ENCODE measurements around the gene RERE. TPM values are rescaled to one million over a fixed set of nuclear protein-coding genes. Genes with fewer than 3 reads are reported as not detected.

RERE gene
- total RNA-seq, 1 donor from 2014 or later = 19.2 TPM

DNA sequence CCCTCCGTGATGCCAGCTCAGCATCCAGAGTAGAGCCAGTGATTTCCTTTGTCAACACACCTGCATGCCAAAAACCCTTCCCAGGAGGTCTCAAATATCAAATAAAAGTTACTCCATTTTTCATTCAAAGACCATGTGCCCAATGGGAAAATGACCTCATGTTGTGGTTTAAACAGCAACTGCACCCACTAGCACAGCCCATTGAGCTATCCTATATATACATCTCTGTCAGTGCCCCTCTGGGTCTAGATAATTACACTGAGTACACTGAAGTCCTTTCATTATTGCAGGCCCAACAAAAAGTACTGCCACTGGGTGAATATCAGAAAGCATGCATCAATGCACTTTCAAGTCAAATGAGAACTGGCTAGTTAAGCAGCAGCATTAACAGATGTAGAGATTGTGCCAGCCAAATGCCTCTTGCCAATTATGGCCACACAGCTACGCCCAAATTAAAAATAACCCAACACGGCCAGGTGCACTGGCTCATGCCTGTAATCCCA, 381.8 kb downstream of the RERE start:
- Histone ChIP-seq H3K36me3 (ENCODE audit: control insufficient read depth, insufficient read depth, low read length) (no peaks in the 10 kb centered on the region), H3K27me3 (ENCODE audit: control insufficient read depth, insufficient read depth, low read length) (no peaks in the 10 kb centered on the region), H3K4me3 (ENCODE audit: low read depth, low read length) (no peak overlapping the region)
- TF ChIP-seq, protein P1, sequence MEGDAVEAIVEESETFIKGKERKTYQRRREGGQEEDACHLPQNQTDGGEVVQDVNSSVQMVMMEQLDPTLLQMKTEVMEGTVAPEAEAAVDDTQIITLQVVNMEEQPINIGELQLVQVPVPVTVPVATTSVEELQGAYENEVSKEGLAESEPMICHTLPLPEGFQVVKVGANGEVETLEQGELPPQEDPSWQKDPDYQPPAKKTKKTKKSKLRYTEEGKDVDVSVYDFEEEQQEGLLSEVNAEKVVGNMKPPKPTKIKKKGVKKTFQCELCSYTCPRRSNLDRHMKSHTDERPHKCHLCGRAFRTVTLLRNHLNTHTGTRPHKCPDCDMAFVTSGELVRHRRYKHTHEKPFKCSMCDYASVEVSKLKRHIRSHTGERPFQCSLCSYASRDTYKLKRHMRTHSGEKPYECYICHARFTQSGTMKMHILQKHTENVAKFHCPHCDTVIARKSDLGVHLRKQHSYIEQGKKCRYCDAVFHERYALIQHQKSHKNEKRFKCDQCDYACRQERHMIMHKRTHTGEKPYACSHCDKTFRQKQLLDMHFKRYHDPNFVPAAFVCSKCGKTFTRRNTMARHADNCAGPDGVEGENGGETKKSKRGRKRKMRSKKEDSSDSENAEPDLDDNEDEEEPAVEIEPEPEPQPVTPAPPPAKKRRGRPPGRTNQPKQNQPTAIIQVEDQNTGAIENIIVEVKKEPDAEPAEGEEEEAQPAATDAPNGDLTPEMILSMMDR (IDR thresholded peaks at IDR 0.05; ENCODE audit: insufficient read depth, low read length, severe bottlenecking) = no peak
- FAIRE-seq (no peak), DNase-seq (ENCODE audit: low read depth) (no peak)

GRCh38 chr1:8434101-8434500, 383.3 kb downstream of the RERE start:
- no peak overlapping the region for H3K4me3 ChIP-seq (ENCODE audit: low read depth, low read length)
- DNase-seq (ENCODE audit: low read depth) = no peak
- no peaks in the 10 kb centered on the region for H3K36me3 ChIP-seq (ENCODE audit: control insufficient read depth, insufficient read depth, low read length)
- FAIRE-seq = no peak
- TF ChIP-seq, protein P1 (IDR thresholded peaks at IDR 0.05; ENCODE audit: insufficient read depth, low read length, severe bottlenecking) = no peak
- H3K27me3 ChIP-seq (ENCODE audit: control insufficient read depth, insufficient read depth, low read length) = no peaks in the 10 kb centered on the region

DNA sequence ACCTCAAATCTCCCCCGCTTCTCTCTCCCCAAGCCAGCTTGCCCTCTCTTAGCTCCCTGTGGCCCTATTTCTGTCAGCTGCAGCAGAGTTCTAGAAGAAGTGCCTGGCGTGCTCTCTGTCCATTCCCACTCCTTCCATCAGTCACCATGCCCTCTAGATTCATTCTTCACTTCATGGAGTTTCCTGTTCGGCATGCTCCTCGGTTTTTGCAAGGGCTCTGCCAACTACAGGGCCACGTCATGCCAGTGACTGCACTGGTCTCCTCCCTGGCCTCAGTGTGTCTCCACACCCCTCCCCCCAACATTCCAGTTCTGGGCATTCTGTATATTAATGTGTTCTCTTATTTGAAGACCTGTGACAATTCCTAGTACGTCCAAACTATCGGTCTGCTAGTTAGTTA, 385.7 kb downstream of the RERE start:
- FAIRE-seq (no peak), DNase-seq (ENCODE audit: low read depth) (no peak)
- TF ChIP-seq, protein P1 (IDR thresholded peaks at IDR 0.05; ENCODE audit: insufficient read depth, low read length, severe bottlenecking) = no peak
- Histone ChIP-seq H3K27me3 (ENCODE audit: control insufficient read depth, insufficient read depth, low read length) (no peaks in the 10 kb centered on the region), H3K4me3 (ENCODE audit: low read depth, low read length) (no peak overlapping the region), H3K36me3 (ENCODE audit: control insufficient read depth, insufficient read depth, low read length) (no peaks in the 10 kb centered on the region)

- TF ChIP-seq, protein P1 (IDR thresholded peaks at IDR 0.05; ENCODE audit: insufficient read depth, low read length, severe bottlenecking) = no peak
- FAIRE-seq (no peak), DNase-seq (ENCODE audit: low read depth) (no peak)
- Histone ChIP-seq H3K4me3 (ENCODE audit: low read depth, low read length) (no peak overlapping the region), H3K27me3 (ENCODE audit: control insufficient read depth, insufficient read depth, low read length) (no peaks in the 10 kb centered on the region), H3K36me3 (ENCODE audit: control insufficient read depth, insufficient read depth, low read length) (no peaks in the 10 kb centered on the region)
Observed at GRCh38 chr1:8431019-8431418, 386.4 kb downstream of the RERE start.

GRCh38 chr1:8430476-8430875, 387.0 kb downstream of the RERE start:
- DNase-seq (ENCODE audit: low read depth) = no peak
- TF ChIP-seq, protein P1 (IDR thresholded peaks at IDR 0.05; ENCODE audit: insufficient read depth, low read length, severe bottlenecking) = no peak
- H3K4me3 ChIP-seq (ENCODE audit: low read depth, low read length) = no peak overlapping the region
- H3K36me3 ChIP-seq (ENCODE audit: control insufficient read depth, insufficient read depth, low read length) = no peaks in the 10 kb centered on the region
- no peaks in the 10 kb centered on the region for H3K27me3 ChIP-seq (ENCODE audit: control insufficient read depth, insufficient read depth, low read length)
- FAIRE-seq = no peak

DNA sequence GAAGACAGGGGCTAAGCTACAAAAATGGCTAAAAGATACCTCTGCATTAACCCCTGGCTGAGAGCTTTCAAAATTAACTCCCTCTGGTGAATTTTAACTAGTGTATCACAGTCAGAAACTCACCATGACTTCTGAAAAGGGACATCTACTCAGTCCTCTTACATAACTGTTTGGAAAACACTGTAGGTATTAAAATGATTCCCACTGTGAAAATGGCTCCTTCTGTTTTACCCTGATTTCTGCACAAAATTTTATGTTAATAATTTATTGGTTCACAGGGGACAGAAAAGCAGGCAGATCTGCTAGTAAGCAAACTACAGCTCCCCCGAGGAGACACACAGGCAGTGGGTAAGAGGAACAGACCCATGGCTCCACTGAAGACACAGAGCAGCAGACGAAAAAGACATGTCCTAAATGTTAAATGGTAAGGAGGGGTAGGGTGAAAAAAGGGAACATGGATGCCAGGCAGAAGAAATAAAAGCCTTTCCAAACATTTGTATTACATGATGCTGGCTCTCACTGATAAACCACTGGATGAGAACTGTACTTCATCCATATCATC, 387.8 kb downstream of the RERE start:
- no peak for FAIRE-seq
- H3K4me3 ChIP-seq (ENCODE audit: low read depth, low read length) = no peak overlapping the region
- DNase-seq (ENCODE audit: low read depth) = no peak
- TF ChIP-seq, protein P1 (IDR thresholded peaks at IDR 0.05; ENCODE audit: insufficient read depth, low read length, severe bottlenecking) = no peak
- H3K27me3 ChIP-seq (ENCODE audit: control insufficient read depth, insufficient read depth, low read length) = no peaks in the 10 kb centered on the region
- no peaks in the 10 kb centered on the region for H3K36me3 ChIP-seq (ENCODE audit: control insufficient read depth, insufficient read depth, low read length)

Measured in bronchial epithelial cell (primary cell).